ENCODE results near the gene PLA1A. TPM values are rescaled to one million over a fixed set of nuclear protein-coding genes. Genes with fewer than 3 reads are reported as not detected.
"Not testable (repeated sequence)": the region's sequence is repeated elsewhere in the genome, so short reads cannot be mapped to it uniquely, and the experiment has no call there.

Gene PLA1A
- polyA plus RNA-seq, 1 experiment = not detected

DNA sequence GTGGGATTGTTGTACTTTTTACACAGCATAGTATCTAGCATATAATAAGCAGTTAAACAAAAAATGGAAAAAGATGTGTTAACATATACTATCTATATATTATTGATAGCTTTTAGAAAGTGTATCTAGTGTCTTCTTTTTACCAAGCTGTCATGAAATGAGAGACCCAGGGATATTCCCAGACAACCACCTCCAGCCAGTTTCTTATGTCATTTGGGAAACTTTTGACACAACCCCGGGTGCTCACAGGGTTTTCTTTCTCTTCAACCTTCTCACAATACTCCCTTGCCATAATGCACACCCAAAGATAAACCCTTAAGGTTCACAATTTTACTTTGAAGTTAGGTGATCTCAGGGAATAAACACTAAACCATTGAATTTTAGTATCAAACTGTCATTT, 4.8 kb upstream of the PLA1A start:
- H3K9me3 ChIP-seq (ENCODE audit: control insufficient read depth, insufficient read depth, low read length) = peaks cover 7% of the 10 kb centered on the region; the same call in 1 of the 2 replicates
- H3K27ac ChIP-seq (ENCODE audit: low read depth, low read length) = no peak overlapping the region
- TF ChIP-seq, protein P1, sequence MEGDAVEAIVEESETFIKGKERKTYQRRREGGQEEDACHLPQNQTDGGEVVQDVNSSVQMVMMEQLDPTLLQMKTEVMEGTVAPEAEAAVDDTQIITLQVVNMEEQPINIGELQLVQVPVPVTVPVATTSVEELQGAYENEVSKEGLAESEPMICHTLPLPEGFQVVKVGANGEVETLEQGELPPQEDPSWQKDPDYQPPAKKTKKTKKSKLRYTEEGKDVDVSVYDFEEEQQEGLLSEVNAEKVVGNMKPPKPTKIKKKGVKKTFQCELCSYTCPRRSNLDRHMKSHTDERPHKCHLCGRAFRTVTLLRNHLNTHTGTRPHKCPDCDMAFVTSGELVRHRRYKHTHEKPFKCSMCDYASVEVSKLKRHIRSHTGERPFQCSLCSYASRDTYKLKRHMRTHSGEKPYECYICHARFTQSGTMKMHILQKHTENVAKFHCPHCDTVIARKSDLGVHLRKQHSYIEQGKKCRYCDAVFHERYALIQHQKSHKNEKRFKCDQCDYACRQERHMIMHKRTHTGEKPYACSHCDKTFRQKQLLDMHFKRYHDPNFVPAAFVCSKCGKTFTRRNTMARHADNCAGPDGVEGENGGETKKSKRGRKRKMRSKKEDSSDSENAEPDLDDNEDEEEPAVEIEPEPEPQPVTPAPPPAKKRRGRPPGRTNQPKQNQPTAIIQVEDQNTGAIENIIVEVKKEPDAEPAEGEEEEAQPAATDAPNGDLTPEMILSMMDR (IDR thresholded peaks at IDR 0.05; ENCODE audit: low read depth, low read length) = no peak
- H3K4me3 ChIP-seq (ENCODE audit: low read depth, low read length) = no peak overlapping the region
- ChIA-PET CTCF (interaction anchor here (0.5 kb wide), 1 partner anchor 10 kb away, joined by 3 read pairs; no protein-coding TSS in a partner anchor), POLR2A (no interaction called here)
- no peak for DNase-seq (ENCODE audit: low read depth, low spot score)
- peaks cover 37% of the 10 kb centered on the region for H3K27me3 ChIP-seq (ENCODE audit: control insufficient read depth, insufficient read depth, low read length)

DNA sequence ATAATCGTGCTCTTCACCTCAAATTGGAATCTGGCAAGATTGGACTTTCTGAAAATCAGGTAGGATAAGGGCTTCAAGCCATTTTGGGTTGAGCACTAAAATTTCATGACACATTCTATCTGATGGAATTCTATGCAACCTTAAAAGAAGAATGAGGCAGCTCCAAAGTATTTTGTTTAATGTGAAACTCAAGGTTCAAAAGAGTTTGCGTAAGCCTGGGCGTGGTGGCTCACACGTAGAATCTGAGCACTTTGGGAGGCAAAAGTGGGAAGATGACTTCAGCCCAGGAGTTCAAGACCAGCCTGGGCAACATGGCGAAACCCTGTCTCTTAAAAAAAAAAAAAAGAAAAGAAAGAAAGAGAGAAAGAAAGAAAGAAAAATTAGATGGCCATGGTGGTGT, 3.6 kb upstream of the PLA1A start:
- no peak for DNase-seq (ENCODE audit: low read depth, low spot score)
- CTCF ChIA-PET = no interaction called here
- POLR2A ChIA-PET = no interaction called here
- no peak overlapping the region for H3K4me3 ChIP-seq (ENCODE audit: low read depth, low read length)
- peaks cover 34% of the 10 kb centered on the region for H3K27me3 ChIP-seq (ENCODE audit: control insufficient read depth, insufficient read depth, low read length)
- TF ChIP-seq, protein P1 (IDR thresholded peaks at IDR 0.05; ENCODE audit: low read depth, low read length) = no peak
- no peak overlapping the region for H3K27ac ChIP-seq (ENCODE audit: low read depth, low read length)
- peaks cover 7% of the 10 kb centered on the region; the same call in 1 of the 2 replicates for H3K9me3 ChIP-seq (ENCODE audit: control insufficient read depth, insufficient read depth, low read length)

DNA sequence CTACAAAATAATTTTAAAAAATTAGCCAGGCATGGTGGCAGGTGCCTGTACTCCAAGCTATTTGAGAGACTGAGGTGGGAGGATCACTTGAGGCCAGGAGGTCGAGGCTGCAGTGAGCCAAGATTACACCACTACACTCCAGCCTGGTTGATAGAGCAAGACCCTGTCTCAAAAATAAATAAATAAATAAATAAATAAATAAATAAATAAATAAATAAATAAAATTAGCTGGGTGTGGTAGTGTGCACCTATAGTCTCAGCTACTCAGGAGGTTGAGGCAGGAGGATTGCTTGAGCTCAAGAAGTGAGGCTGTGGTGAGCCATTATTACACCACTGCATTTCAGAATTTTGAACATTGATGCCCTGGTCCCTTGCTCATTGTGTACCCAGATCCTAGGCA, 2.8 kb upstream of the PLA1A start:
- POLR2A ChIA-PET; H3K27ac ChIP-seq (ENCODE audit: low read depth, low read length); CTCF ChIA-PET; H3K9me3 ChIP-seq (ENCODE audit: control insufficient read depth, insufficient read depth, low read length); DNase-seq (ENCODE audit: low read depth, low spot score); H3K4me3 ChIP-seq (ENCODE audit: low read depth, low read length): not testable (repeated sequence)
- peaks cover 29% of the 10 kb centered on the region for H3K27me3 ChIP-seq (ENCODE audit: control insufficient read depth, insufficient read depth, low read length)

DNA sequence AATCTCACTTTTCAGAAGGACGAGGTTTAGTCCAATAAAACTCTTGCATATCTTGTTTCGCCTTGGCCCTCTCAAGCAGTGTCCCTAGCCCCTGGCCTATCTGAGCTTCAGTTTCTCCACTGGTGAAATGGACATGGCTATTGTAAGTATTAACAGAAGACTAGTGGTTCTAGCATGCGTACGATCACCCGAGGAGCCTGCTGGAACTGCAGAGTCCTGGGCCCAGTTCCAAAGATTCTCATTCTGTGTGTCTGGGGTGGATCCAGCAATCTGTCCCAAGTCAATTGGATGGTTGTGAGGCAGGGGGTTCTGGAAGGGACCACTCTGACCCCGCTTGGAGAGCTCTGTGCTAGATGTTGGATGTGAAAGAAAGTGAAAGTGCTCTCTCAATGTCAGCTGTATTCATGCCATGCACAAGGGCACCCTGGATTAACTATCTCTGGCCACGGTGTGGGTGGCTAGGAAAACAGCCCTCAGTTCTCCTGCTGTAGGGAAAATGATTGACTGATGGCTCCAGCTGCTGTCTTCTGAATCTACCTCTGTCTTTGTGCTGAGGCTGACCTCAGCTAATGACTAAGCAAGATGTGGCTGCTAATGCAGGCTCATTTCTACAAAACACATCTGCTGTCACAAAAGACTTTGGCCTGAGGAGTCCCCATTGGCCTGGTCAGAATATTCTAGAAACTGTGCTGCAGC, 1.9 kb upstream of the PLA1A start:
- peaks cover 26% of the 10 kb centered on the region for H3K27me3 ChIP-seq (ENCODE audit: control insufficient read depth, insufficient read depth, low read length)
- DNase-seq (ENCODE audit: low read depth, low spot score) = no peak
- H3K9me3 ChIP-seq (ENCODE audit: control insufficient read depth, insufficient read depth, low read length) = peaks cover under 1% of the 10 kb centered on the region; the same call in 1 of the 2 replicates
- H3K27ac ChIP-seq (ENCODE audit: low read depth, low read length) = no peak overlapping the region
- TF ChIP-seq, protein P1 (IDR thresholded peaks at IDR 0.05; ENCODE audit: low read depth, low read length) = no peak
- ChIA-PET CTCF (no interaction called here), POLR2A (no interaction called here)
- H3K4me3 ChIP-seq (ENCODE audit: low read depth, low read length) = no peak overlapping the region

DNA sequence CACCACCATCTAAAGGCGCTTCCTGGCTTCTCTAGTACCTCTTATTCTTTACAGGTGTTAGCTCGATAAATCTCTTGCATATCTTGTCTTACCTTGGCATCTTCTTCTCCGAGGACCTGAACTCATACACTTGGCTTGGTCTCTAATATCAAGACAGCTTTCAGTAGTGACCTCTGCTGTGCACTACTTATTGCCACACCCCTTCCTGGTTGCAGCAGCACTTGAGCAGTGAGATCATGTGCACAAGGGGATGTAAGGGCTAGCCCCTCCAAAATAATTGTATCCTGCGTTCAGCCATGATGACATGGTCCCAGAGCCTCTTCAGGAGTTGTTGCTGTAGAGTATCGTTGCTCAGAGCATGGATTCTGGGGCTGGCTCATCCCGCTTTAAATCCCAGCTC, 1.3 kb upstream of the PLA1A start:
- no peak for DNase-seq (ENCODE audit: low read depth, low spot score)
- Histone ChIP-seq H3K9me3 (ENCODE audit: control insufficient read depth, insufficient read depth, low read length) (no peaks in the 10 kb centered on the region), H3K27me3 (ENCODE audit: control insufficient read depth, insufficient read depth, low read length) (peaks cover 23% of the 10 kb centered on the region), H3K27ac (ENCODE audit: low read depth, low read length) (no peak overlapping the region), H3K4me3 (ENCODE audit: low read depth, low read length) (no peak overlapping the region)
- ChIA-PET POLR2A (no interaction called here), CTCF (no interaction called here)
- TF ChIP-seq, protein P1 (IDR thresholded peaks at IDR 0.05; ENCODE audit: low read depth, low read length) = no peak

Measured in AG04450 (cell line).